Right atrium auricular region (tissue), 2 donors: ENCODE data around the gene RNU4-1. TPM values are rescaled to one million over a fixed set of nuclear protein-coding genes. Genes with fewer than 3 reads are reported as not detected.
A peak's percentile ranks its signal among the peaks of the same experiment; 100 is the strongest.

Source experiments
- DNase-seq: peaks from one replicate; pipeline ENCODE4 v3.0.0-alpha.2; 2019; ENCODE audit warnings: low spot score
- H3K27ac ChIP-seq, 2 donors: fragments of 200-600 bp; sonication (generic); 1 replicate in 1 of 2; 2 replicates in 1 of 2; pipeline ENCODE4 v1.5.1; 2016 to 2019
- H3K27me3 ChIP-seq, 2 donors: fragments of 200-600 bp; sonication (generic); one replicate each; pipeline versions ENCODE4 v1.5.1 to v1.6.0; 2017 to 2019
- H3K36me3 ChIP-seq: fragments of 200-600 bp; sonication (generic); one replicate; pipeline ENCODE4 v1.5.1; 2016
- H3K4me1 ChIP-seq, 2 donors: fragments of 200-600 bp; sonication (generic); one replicate each; pipeline versions ENCODE4 v1.5.1 to v1.6.0; 2017 to 2019
- H3K4me3 ChIP-seq, 2 donors: fragments of 200-600 bp; sonication (generic); 1 replicate in 1 of 2; 2 replicates in 1 of 2; pipeline ENCODE4 v1.5.1; 2017 to 2019; ENCODE audit warnings: mild to moderate bottlenecking in 1 of 2, moderate library complexity in 1 of 2
- H3K9me3 ChIP-seq, 2 donors: fragments of 200-600 bp; sonication (generic); one replicate each; pipeline ENCODE4 v1.5.1; 2019
- CTCF ChIP-seq, 2 donors: fragments of 200-600 bp; sonication (generic); IDR thresholded peaks; one replicate each; pipeline ENCODE4 v1.5.1; 2019; ENCODE audit warnings: antibody characterized with exemption in 2 of 2
- total RNA-seq, 2 donors: library from RNA; depleted of rRNA; stranded (reverse); fragments of >200 nt; gene quantifications; one replicate each; pipeline ENCODE4 v1.1.0, GENCODE V29; 2016

RNU4-1 gene
- total RNA-seq, 2 donors from 2014 or later, result not detected

- H3K27ac ChIP-seq, result peak within 1 kb of the TSS; percentile 76 to 80
- peak within 1 kb of the TSS; percentile 61 to 71 for H3K4me3 ChIP-seq
- peak; percentile 78 to 88 for TF ChIP-seq CTCF (IDR thresholded peaks at IDR 0.05)
- no peaks in the 10 kb centered on the region for H3K36me3 ChIP-seq
- no peaks in the 10 kb centered on the region for H3K4me1 ChIP-seq
- no peaks in the 10 kb centered on the region for H3K27me3 ChIP-seq
- no peaks in the 10 kb centered on the region for H3K9me3 ChIP-seq
- DNase-seq, result peak; percentile 92
Measured at GRCh38 chr12:120301962-120302815, 9.2 kb upstream of the RNU4-1 start, which contains the start of gene SIRT4. SIRT4 (plus strand) TSS chr12:120302321; CDS start chr12:120303562, 1,241 bp downstream.

GRCh38 chr12:120292411-120292660, 701 bp downstream of the RNU4-1 start:
- no peaks in the 10 kb centered on the region for H3K27me3 ChIP-seq
- peak overlapping the region; percentile 43 to 58 for H3K4me3 ChIP-seq
- no peak for TF ChIP-seq CTCF (IDR thresholded peaks at IDR 0.05)
- no peaks in the 10 kb centered on the region for H3K9me3 ChIP-seq
- no peak for DNase-seq
- no peaks in the 10 kb centered on the region for H3K36me3 ChIP-seq
- peaks cover 0 to 12% of the 10 kb centered on the region in 2 donors for H3K4me1 ChIP-seq
- H3K27ac ChIP-seq, result peak overlapping the region; percentile 94 to 98

- no peak for TF ChIP-seq CTCF (IDR thresholded peaks at IDR 0.05)
Measured at GRCh38 chr12:120290609-120291305, 2.3 kb downstream of the RNU4-1 start.

GRCh38 chr12:120287491-120287890, 5.5 kb downstream of the RNU4-1 start:
- Histone ChIP-seq H3K4me3 (no peak overlapping the region), H3K4me1 (peaks cover 0 to 7% of the 10 kb centered on the region in 2 donors), H3K27ac (no peak overlapping the region), H3K36me3 (no peaks in the 10 kb centered on the region), H3K9me3 (no peaks in the 10 kb centered on the region), H3K27me3 (no peaks in the 10 kb centered on the region)
- no peak for TF ChIP-seq CTCF (IDR thresholded peaks at IDR 0.05)
- no peak for DNase-seq

More at GRCh38 chr12:120290609-120291305, 2.3 kb downstream of the RNU4-1 start:
- H3K36me3 ChIP-seq, result no peaks in the 10 kb centered on the region
- peak; percentile 62 for DNase-seq
- H3K27ac ChIP-seq, result peak overlapping the region; percentile 94 to 98
- peaks cover 0 to 12% of the 10 kb centered on the region in 2 donors for H3K4me1 ChIP-seq
- no peaks in the 10 kb centered on the region for H3K9me3 ChIP-seq
- no peaks in the 10 kb centered on the region for H3K27me3 ChIP-seq
- peak overlapping the region; percentile 43 to 58 for H3K4me3 ChIP-seq

- Histone ChIP-seq H3K4me1 (peaks cover 0 to 7% of the 10 kb centered on the region in 2 donors), H3K27ac (no peak overlapping the region), H3K9me3 (no peaks in the 10 kb centered on the region), H3K27me3 (no peaks in the 10 kb centered on the region), H3K4me3 (no peak overlapping the region), H3K36me3 (no peaks in the 10 kb centered on the region)
- no peak for DNase-seq
- TF ChIP-seq CTCF (IDR thresholded peaks at IDR 0.05), result no peak
Measured at GRCh38 chr12:120286768-120287490, 6.1 kb downstream of the RNU4-1 start.
